ENCODE data around the gene INTS4.
"Not testable (repeated sequence)": the region's sequence is repeated elsewhere in the genome, so short reads cannot be mapped to it uniquely, and the experiment has no call there.

The INTS4 gene

GRCh38 chr11:77966338-77966737, 28.1 kb downstream of the INTS4 start:
- no peak overlapping the region for H3K4me3 ChIP-seq (ENCODE audit: low read depth, low read length)

GRCh38 chr11:77959434-77959833, 35.0 kb downstream of the INTS4 start:
- H3K4me3 ChIP-seq (ENCODE audit: low read depth, low read length), result no peak overlapping the region

- not testable (repeated sequence) for H3K4me3 ChIP-seq (ENCODE audit: low read depth, low read length)
Measured at GRCh38 chr11:77958583-77959177, 35.8 kb downstream of the INTS4 start.

- not testable (repeated sequence) for H3K4me3 ChIP-seq (ENCODE audit: low read depth, low read length)
Measured at GRCh38 chr11:77943296-77943695, 51.2 kb downstream of the INTS4 start.

- not testable (repeated sequence) for H3K4me3 ChIP-seq (ENCODE audit: low read depth, low read length)
Measured at GRCh38 chr11:77942465-77942864, 52.0 kb downstream of the INTS4 start.

GRCh38 chr11:77933596-77933995, 60.9 kb downstream of the INTS4 start:
- H3K4me3 ChIP-seq (ENCODE audit: low read depth, low read length), result not testable (repeated sequence)

DNA sequence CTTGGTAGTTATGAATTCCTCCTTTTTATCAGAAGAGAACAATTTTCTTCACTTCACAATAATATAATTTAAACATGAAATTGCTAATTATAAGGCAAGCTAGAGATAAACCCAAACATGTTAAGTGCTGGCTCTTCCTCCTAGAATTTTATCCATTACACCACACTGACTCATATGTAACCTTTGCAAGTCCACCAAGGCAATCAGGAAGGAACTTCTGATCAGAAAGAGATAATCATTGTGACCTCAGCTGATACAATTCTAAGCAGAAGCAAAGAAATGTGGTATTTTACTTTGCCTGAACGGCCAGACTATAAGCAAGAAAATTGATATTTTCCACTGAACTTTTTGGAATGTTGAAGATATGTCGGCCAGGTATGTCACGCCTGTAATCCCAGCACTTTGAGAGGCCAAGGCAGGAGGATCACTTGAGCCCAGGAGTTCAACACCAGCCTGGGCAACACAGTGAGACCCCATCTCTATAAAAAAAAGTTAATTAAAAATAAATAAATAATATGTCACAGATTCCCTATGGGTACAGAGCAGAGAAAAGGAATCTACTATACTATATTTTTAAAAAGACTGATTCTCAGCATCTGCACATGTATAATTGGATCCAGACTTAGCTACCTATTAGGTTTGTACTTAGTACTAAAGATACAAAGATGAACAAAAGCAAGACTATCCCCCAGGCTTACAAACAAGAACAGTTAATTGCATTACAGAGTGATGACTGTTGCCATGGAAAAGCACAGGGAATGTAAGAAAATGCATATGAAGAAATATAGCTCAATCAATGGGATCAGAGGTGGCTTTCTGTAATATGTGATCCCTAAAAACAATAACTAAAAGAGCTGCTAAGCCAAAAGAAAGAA, 63.9 kb downstream of the INTS4 start:
- not testable (repeated sequence) for H3K4me3 ChIP-seq (ENCODE audit: low read depth, low read length)

- H3K4me3 ChIP-seq (ENCODE audit: low read depth, low read length), result not testable (repeated sequence)
Measured at GRCh38 chr11:77917713-77918112, 76.8 kb downstream of the INTS4 start.

DNA sequence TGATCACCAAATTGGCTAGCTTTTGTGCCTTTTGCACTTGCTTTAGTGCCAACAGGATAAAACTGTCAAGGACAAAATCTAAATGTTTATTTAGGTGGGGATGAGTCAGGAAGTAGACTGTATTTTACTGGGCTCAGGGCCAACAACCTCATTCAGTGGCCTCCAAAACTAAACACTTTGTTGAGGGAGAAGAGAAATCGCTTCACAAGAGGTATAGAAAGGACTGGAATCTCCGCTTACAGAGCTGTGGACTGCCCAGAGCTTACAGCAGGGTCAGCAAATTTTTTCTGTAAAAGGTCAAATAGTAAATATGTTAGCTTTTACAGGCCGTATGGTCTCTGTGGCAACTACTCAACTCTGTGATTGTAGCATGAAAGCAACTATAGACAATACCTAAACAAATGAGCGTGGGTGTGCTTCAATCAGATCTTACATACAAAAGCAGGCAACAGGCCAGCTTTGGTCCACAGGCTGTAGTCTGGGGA, 80.1 kb downstream of the INTS4 start:
- H3K4me3 ChIP-seq (ENCODE audit: low read depth, low read length), result not testable (repeated sequence)

DNA sequence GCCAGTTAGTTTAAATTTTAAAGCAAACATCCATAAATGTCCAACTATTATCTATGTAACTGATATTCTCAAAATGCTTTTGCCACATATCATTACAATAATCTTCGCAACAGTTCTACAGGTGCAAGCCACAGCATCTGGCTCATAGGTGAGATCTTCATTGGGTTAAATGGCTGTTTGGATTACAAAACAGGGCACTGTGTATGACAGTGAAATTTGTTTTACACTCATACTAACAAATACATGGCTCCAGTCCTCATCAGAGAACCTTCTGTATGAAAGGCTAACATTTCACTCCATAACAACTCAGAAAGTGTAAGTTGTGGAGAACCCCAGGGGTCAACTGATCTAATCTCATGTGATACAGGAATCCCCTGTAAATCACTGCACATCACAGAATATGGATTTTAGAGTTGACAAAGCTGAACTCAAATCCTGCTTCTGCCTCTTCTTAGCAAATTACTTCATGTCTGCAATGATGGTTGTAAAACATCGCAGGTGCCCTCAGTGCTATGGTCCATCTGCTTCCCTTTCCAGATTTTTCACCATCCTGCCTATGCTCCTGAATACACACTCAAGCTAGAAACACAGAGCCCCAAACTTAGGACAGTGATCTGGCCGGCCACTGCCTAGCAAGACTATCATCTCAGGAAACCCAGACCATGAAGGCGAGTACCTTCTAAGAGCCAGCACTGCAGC, 80.7 kb downstream of the INTS4 start:
- H3K4me3 ChIP-seq (ENCODE audit: low read depth, low read length), result not testable (repeated sequence)

DNA sequence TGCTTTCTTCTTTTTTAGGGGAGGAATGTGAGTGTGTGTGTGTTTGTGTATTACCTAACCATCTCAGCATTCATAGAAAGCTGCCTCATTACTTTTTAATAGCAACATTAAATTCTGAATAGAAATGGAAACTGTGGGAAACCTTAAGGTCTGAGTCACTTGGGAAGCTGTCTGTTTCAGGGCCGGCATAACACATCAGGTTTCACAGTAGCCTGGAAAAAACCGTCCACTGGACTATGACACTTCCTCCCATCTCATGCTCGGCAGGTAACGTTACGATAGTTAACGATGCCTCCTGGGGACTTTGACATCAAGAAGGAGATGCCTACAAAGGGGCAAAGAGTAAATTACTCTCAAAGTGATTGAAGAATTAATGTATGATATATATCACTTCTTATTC, 83.6 kb downstream of the INTS4 start:
- H3K4me3 ChIP-seq (ENCODE audit: low read depth, low read length), result not testable (repeated sequence)

DNA sequence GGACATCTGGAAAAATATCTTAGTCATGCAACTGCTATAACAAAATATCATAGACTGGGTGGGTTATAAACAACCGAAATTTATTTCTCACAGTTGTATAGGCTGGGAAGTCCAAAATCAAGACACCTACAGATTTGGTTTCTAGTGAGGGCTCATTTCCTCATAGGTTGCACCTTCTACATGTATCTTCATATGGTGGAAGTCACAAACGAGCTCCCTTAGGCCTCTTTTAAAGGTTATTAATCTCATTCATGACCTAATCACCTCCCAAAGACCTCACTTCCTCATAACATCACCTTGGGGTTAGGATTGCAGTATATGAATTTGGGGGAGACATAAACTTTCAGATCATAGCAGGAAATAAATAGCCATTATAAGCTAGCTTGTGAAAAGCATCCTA, 85.2 kb downstream of the INTS4 start:
- H3K4me3 ChIP-seq (ENCODE audit: low read depth, low read length), result no peak overlapping the region

DNA sequence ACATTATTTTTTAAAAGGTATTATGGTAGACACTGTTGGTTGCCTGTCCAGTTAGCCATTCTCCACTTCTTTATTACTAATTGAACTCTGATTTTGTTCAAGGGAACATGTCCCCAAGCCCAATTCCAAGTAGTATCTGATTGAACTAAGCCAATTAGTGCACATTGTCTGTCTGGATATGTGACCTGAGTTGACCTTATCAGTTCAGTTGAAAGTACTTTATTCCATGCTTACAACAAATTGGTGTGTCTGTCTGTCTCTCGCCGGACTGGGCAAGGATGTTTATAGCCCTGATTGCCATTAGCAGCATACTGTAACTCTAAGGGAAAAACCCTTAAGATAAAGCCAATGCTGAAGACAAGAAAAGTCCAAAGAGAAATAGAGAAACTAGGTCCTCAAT, 85.6 kb downstream of the INTS4 start:
- no peak overlapping the region for H3K4me3 ChIP-seq (ENCODE audit: low read depth, low read length)

GRCh38 chr11:77894949-77895348, 99.5 kb downstream of the INTS4 start:
- H3K4me3 ChIP-seq (ENCODE audit: low read depth, low read length), result not testable (repeated sequence)

- H3K4me3 ChIP-seq (ENCODE audit: low read depth, low read length), result not testable (repeated sequence)
Measured at GRCh38 chr11:77891703-77892102, 102.8 kb downstream of the INTS4 start.

DNA sequence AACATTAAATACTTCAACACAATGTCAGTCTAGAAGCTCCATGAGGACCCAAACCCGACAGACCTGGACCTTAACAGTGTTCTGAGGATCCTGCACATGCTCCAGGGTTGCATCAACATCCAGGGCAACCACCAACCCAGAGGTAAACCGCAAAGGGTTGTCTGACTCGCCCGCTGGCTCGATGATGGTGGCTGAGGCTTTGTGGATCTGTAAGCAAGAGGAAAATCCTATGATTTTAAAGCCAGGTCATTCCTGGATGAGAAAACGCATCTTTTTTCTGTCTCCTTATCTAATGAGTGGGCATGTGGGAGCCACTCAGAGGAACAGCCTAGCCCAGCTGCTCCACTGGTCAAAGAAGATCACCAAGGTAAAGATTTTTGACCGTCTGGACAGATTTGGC, 103.2 kb downstream of the INTS4 start:
- not testable (repeated sequence) for H3K4me3 ChIP-seq (ENCODE audit: low read depth, low read length)

DNA sequence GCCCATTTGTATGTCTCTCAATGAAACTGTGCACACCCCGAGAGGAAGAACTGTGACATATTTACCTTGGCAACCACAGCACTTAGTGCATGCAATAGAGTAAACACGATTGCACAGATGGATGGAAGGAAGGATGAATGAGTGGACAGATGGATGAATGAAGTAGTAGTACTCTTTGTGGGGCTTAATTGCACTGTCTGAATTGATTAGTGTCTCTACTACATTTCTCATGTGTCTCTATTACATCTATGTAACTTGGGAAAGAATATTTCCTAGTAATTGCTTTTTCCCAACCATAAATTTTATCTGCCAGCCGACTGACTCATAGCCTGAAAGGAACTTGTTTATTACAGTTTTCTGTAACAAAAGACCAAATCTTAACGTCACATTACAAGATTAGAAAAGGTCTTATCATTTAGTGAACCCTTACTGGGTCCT, 103.8 kb downstream of the INTS4 start:
- H3K4me3 ChIP-seq (ENCODE audit: low read depth, low read length), result not testable (repeated sequence)

DNA sequence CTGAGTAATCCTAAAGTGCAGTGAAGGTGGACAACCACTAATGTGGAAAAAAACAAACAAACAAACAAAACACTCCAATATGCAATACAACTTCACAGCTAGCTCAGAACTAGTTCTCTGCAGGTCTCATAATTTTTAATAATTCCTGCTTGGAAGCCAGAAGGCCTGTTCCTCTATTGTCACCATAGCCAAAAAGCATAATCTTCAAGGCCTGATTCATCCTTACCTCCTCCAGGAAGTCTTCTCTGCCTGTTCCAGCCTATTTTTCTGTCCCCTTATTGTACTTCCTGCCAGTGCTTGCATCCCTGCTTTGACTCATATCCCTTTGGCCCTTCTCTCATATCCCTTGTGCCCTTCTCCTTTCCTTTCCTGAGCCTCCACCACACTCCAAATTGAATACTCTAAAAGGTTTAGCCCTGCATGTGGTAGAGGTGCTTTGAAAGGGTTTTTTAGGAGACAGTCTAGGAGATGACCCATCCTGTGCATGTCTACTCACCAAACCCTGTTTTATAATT, 104.3 kb downstream of the INTS4 start:
- H3K4me3 ChIP-seq (ENCODE audit: low read depth, low read length), result not testable (repeated sequence)

- not testable (repeated sequence) for H3K4me3 ChIP-seq (ENCODE audit: low read depth, low read length)
Measured at GRCh38 chr11:77889045-77889444, 105.4 kb downstream of the INTS4 start.

DNA sequence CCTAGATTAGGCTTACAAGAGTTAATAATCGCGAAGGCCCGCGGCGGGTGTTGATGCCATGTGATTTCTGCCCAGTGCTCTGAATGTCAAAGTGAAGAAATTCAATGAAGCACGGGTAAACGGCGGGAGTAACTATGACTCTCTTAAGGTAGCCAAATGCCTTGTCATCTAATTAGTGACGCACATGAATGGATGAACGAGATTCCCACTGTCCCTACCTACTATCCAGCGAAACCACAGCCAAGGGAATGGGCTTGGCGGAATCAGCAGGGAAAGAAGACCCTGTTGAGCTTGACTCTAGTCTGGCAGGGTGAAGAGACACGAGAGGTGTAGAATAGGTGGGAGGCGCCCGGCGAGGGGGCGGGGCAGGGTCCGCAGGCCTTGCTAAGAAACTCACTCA, 108.1 kb downstream of the INTS4 start:
- H3K4me3 ChIP-seq (ENCODE audit: low read depth, low read length), result no peak overlapping the region

DNA sequence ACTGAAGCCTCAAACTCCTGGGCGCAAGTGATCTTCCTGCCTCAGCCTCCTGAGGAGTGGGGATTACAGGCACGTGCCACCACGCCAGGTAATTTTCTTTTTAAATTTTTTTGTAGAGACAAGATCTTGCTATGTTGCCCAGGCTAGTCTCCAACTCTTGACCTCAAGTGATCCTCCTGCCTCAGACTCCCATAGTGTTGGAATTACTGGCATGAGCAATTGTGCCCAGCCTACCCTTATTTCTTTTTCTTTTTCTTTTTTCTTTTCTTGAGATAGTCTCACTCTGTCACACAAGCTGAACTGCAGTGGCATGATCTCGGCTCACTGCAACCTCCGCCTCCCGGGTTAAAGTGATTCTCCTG, 109.7 kb downstream of the INTS4 start:
- H3K4me3 ChIP-seq (ENCODE audit: low read depth, low read length), result no peak overlapping the region

Data from iPS-11a (cell line).